Caco-2 (cell line): ENCODE data around the gene PERP. TPM values are rescaled to one million over a fixed set of nuclear protein-coding genes. Genes with fewer than 3 reads are reported as not detected.

Experiments used
- Bru-seq: library from RNA; stranded (reverse); fragments of 400-500 nt; gene quantifications from one replicate; lab custom pipeline; 2021; lab: Mats Ljungman, UMichigan
- BruChase-seq, 2 experiments: library from RNA; stranded (reverse); fragments of 400-500 nt; gene quantifications; one replicate each; lab custom pipeline; 2021; lab: Mats Ljungman, UMichigan
- BruUV-seq: library from RNA; stranded (reverse); fragments of 400-500 nt; replicated peaks from 2 replicates; lab custom pipeline; 2021; lab: Mats Ljungman, UMichigan
- CTCF ChIA-PET: fragments of 300-600 bp; sonication (Branson Sonifier 250); formaldehyde crosslinking; loops from one replicate; lab custom pipeline; 2022; ENCODE audit warnings: antibody characterized with exemption; lab: Charles Lee
- POLR2A ChIA-PET: fragments of 300-600 bp; sonication (Branson Sonifier 250); formaldehyde crosslinking; loops from one replicate; lab custom pipeline; 2022; ENCODE audit warnings: antibody characterized with exemption; lab: Charles Lee
- DNase-seq, 2 experiments: peaks; one replicate each; pipeline versions ENCODE4 v3.0.0 to v3.0.0-alpha.2; 2020 to 2022
- H3K27me3 ChIP-seq: replicated peaks from 2 replicates; pipeline ENCODE4 v1.6.0; 2011; ENCODE audit warnings: low read length; ENCODE audit not compliant: control insufficient read depth, insufficient read depth
- H3K36me3 ChIP-seq: 2 replicates; pipeline ENCODE4 v1.5.1; 2011; ENCODE audit warnings: low read length; ENCODE audit not compliant: control insufficient read depth, insufficient read depth
- H3K4me1 ChIP-seq: fragments of 250-450 bp; sonication (Bioruptor Pico); 2 replicates; pipeline ENCODE4 v1.5.1; 2020; ENCODE audit warnings: mild to moderate bottlenecking
- H3K4me3 ChIP-seq: 2 replicates; pipeline ENCODE4 v1.5.1; 2011; ENCODE audit warnings: low read depth, mild to moderate bottlenecking, control low read depth, low read length
- H3K9me3 ChIP-seq: fragments of 250-450 bp; sonication (Bioruptor Pico); 2 replicates; pipeline ENCODE4 v1.5.1; 2020; ENCODE audit warnings: mild to moderate bottlenecking, moderate library complexity
- H3K27ac Mint-ChIP-seq: one replicate; pipeline ENCODE4 v1.8.0; 2022; ENCODE audit warnings: mixed read lengths; ENCODE audit not compliant: unreplicated experiment
- H3K27me3 Mint-ChIP-seq: one replicate; pipeline ENCODE4 v1.8.0; 2022; ENCODE audit warnings: mixed read lengths; ENCODE audit not compliant: insufficient read depth, unreplicated experiment
- H3K36me3 Mint-ChIP-seq: one replicate; pipeline ENCODE4 v1.8.0; 2022; ENCODE audit warnings: mild to moderate bottlenecking, mixed read lengths; ENCODE audit not compliant: insufficient read depth, unreplicated experiment
- H3K4me1 Mint-ChIP-seq: one replicate; pipeline ENCODE4 v1.8.0; 2022; ENCODE audit warnings: low read depth, mixed read lengths; ENCODE audit not compliant: unreplicated experiment
- H3K4me3 Mint-ChIP-seq: one replicate; pipeline ENCODE4 v1.8.0; 2022; ENCODE audit warnings: mild to moderate bottlenecking, moderate library complexity, mixed read lengths; ENCODE audit not compliant: unreplicated experiment
- H3K9me3 Mint-ChIP-seq: one replicate; pipeline ENCODE4 v1.8.0; 2022; ENCODE audit warnings: mixed read lengths; ENCODE audit not compliant: unreplicated experiment
- CTCF ChIP-seq, 2 experiments: fragments of 200-600 bp in 1 of 2; IDR thresholded peaks; 1 replicate in 1 of 2; 2 replicates in 1 of 2; pipeline versions ENCODE4 v1.5.1 to v1.8.0; 2011 to 2022; ENCODE audit warnings: antibody characterized with exemption in 1 of 2, control low read depth in 1 of 2, inconsistent platforms in 1 of 2, low read depth in 1 of 2, low read length in 1 of 2, mild to moderate bottlenecking in 1 of 2, moderate library complexity in 1 of 2; ENCODE audit not compliant: insufficient read depth in 1 of 2, severe bottlenecking in 1 of 2, unreplicated experiment in 1 of 2
- intact Hi-C: fragments of 100-400 bp; cut with micrococcal nuclease; formaldehyde crosslinking; loops from one replicate; pipeline ENCODE4 v1.10.0; 2022; ENCODE audit not compliant: unreplicated experiment
- long read RNA-seq: library from polyadenylated mRNA; stranded (forward); transcript quantifications from one replicate; pipeline ENCODE4 v2.0.0, GENCODE V29; 2022
- total RNA-seq: library from RNA; stranded (reverse); gene quantifications from 2 replicates; pipeline ENCODE4 v1.2.3, GENCODE V29; 2022

PERP gene
- total RNA-seq (141 and 152 TPM in 2 replicates), Bru-seq, nascent RNA (percentile 97 among the genes with signal in this experiment), BruChase-seq, experiment 1, labeled RNA remaining after a 2-hour chase (percentile 97 among the genes with signal in this experiment), BruChase-seq, experiment 2, labeled RNA remaining after a 6-hour chase (percentile 99 among the genes with signal in this experiment)
- long read RNA-seq, full-length matches to known transcripts: 877 of 905 reads
- long read RNA-seq, partial matches to known transcripts: 1 of 905 reads
- long read RNA-seq, other reads (novel, unspliced or antisense): 27 of 905 reads

- ChIA-PET CTCF (no interaction called here), POLR2A (interaction anchor here (0.7 kb wide), 1 partner anchor 1059 kb away, joined by 3 read pairs; no protein-coding TSS in a partner anchor)
- Mint-ChIP-seq H3K36me3 (peaks cover 42% of the 10 kb centered on the region), H3K9me3 (no peaks in the 10 kb centered on the region), H3K4me1 (peaks cover 6% of the 10 kb centered on the region), H3K27ac (peak within 1 kb of the TSS; percentile 90), H3K27me3 (no peaks in the 10 kb centered on the region), H3K4me3 (peak within 1 kb of the TSS; percentile 84)
- peak; percentile 84 to 90 for DNase-seq
- no peak for TF ChIP-seq CTCF (IDR thresholded peaks at IDR 0.05; ENCODE audit: insufficient read depth in 1 of 2, low read depth in 1 of 2, low read length in 1 of 2, severe bottlenecking in 1 of 2, unreplicated experiment in 1 of 2)
- H3K4me1 ChIP-seq: peaks cover 18% of the 10 kb centered on the region
- H3K27me3 ChIP-seq: no peaks in the 10 kb centered on the region
- no peaks in the 10 kb centered on the region; the same call in 1 of the 2 replicates for H3K36me3 ChIP-seq
- BruUV-seq: no TSS peak
- H3K4me3 ChIP-seq: peak within 1 kb of the TSS; percentile 98
- H3K9me3 ChIP-seq: no peaks in the 10 kb centered on the region
- intact Hi-C loops: loop anchor here (1.0 to 5.0 kb wide), 5 partner anchors 90 to 920 kb away; partner anchors contain the start of gene ABRACL
These were observed at the start of gene PERP for GRCh38 chr6:138107078-138107751. Gene PERP (minus strand): TSS chr6:138107419. CDS start chr6:138107340, 79 bp downstream.

- no peak for TF ChIP-seq CTCF (IDR thresholded peaks at IDR 0.05; ENCODE audit: insufficient read depth in 1 of 2, low read depth in 1 of 2, low read length in 1 of 2, severe bottlenecking in 1 of 2, unreplicated experiment in 1 of 2)
- intact Hi-C loops: no loop called here
- Histone ChIP-seq H3K4me3 (no peak overlapping the region), H3K27me3 (0 out of 2 replicates have a peak, but pooled peaks cover 1% of the 10 kb centered on the region), H3K4me1 (no peaks in the 10 kb centered on the region), H3K9me3 (peaks cover 8% of the 10 kb centered on the region), H3K36me3 (no peaks in the 10 kb centered on the region)
- Mint-ChIP-seq H3K4me3 (no peak overlapping the region), H3K36me3 (no peaks in the 10 kb centered on the region), H3K27ac (no peak overlapping the region), H3K9me3 (peaks cover 13% of the 10 kb centered on the region), H3K4me1 (peaks cover 1% of the 10 kb centered on the region), H3K27me3 (peaks cover 9% of the 10 kb centered on the region)
- ChIA-PET CTCF (no interaction called here), POLR2A (no interaction called here)
- no TSS peak for BruUV-seq
- DNase-seq: no peak
These were observed 48.2 kb upstream of the PERP start for GRCh38 chr6:138155443-138155842.

DNA sequence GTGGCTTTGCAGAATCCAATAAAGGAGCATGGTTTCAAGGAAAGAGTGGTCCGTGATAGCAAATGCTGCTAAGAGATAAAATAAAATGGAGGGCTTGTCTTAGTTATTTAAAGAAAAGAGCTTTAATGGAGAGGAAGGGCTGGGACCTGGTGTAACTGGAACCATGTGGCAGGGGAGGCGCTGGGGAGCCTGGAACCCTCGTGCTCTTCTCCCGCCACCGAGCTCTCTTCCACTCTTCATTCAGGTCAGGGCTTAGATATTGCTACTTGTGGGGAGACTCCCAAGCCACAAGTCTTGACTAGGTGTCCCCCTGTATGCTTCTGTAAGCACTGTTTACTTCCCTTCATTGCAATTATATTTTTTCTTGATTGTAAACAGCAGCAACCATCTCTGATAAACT is 39.3 kb upstream of the PERP start:
- Histone ChIP-seq H3K4me3 (no peak overlapping the region), H3K9me3 (no peaks in the 10 kb centered on the region), H3K36me3 (no peaks in the 10 kb centered on the region), H3K4me1 (no peaks in the 10 kb centered on the region), H3K27me3 (no peaks in the 10 kb centered on the region; the same call in 1 of the 2 replicates)
- DNase-seq: no peak
- Mint-ChIP-seq H3K4me3 (no peak overlapping the region), H3K4me1 (no peaks in the 10 kb centered on the region), H3K9me3 (no peaks in the 10 kb centered on the region), H3K27ac (no peak overlapping the region), H3K27me3 (peaks cover 9% of the 10 kb centered on the region), H3K36me3 (no peaks in the 10 kb centered on the region)
- ChIA-PET POLR2A (no interaction called here), CTCF (no interaction called here)
- no TSS peak for BruUV-seq
- intact Hi-C loops: no loop called here
- no peak for TF ChIP-seq CTCF (IDR thresholded peaks at IDR 0.05; ENCODE audit: insufficient read depth in 1 of 2, low read depth in 1 of 2, low read length in 1 of 2, severe bottlenecking in 1 of 2, unreplicated experiment in 1 of 2)
